Measurements from ENCODE around the gene TEX52.

Gene TEX52

GRCh38 chr12:2826721-2827515 lies 29.9 kb downstream of the TEX52 start:
- no peak for ATAC-seq (ENCODE audit: insufficient read depth, low read depth)
- no peaks in the 10 kb centered on the region for H3K9me3 ChIP-seq (ENCODE audit: insufficient read depth, low read length, severe bottlenecking)

DNA sequence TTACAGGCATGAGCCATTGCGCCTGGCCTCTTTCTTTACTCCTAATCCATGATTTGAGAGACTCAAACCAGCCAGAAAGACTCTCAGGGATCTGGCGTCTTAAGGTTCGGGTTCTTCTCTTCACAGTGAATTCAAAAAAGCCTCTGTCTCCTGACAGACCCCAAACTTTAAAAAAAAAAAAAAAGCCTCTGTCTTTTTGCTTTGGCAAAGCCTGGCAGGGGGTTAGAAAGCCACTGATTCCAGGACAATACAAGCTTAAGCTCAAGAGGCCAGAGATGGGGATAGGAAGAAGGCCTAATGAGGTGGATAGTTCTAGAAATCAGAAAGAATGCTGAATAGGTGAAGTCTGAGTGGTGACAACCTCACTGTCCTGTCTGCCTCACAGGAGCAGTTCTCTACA lies 30.8 kb downstream of the TEX52 start:
- peaks cover 75% of the 10 kb centered on the region for H3K36me3 ChIP-seq (ENCODE audit: insufficient read depth, low read length)
- H3K27ac ChIP-seq (ENCODE audit: low read length), result no peak overlapping the region
- H3K27me3 ChIP-seq (ENCODE audit: insufficient read depth, low read length, poor library complexity), result no peaks in the 10 kb centered on the region
- no peak overlapping the region for H2AFZ ChIP-seq (ENCODE audit: low read depth, low read length)
- H3K9me3 ChIP-seq (ENCODE audit: insufficient read depth, low read length, severe bottlenecking), result no peaks in the 10 kb centered on the region
- H3K4me3 ChIP-seq (ENCODE audit: low read depth in 1 of 2, low read length in 2 of 2), result no peak overlapping the region
- no peak overlapping the region for H3K9ac ChIP-seq (ENCODE audit: low read depth, low read length)
- H3K4me2 ChIP-seq (ENCODE audit: insufficient read depth, low read length), result no peak overlapping the region
- no peaks in the 10 kb centered on the region for H3K4me1 ChIP-seq (ENCODE audit: insufficient read depth, low read length)
- TF ChIP-seq CTCF (IDR thresholded peaks at IDR 0.05; ENCODE audit: borderline replicate concordance, extremely low read depth, low read length, poor library complexity, severe bottlenecking) (no peak), EZH2 (IDR thresholded peaks at IDR 0.05; ENCODE audit: borderline replicate concordance, low read depth, low read length, severe bottlenecking) (no peak)
- no peaks in the 10 kb centered on the region; the same call in 1 of the 2 replicates for H4K20me1 ChIP-seq (ENCODE audit: insufficient read depth, low read length)
- DNase-seq, result no peak
- no peaks in the 10 kb centered on the region for H3K79me2 ChIP-seq (ENCODE audit: insufficient read depth, low read length)
- ATAC-seq (ENCODE audit: insufficient read depth, low read depth), result no peak

More at GRCh38 chr12:2826721-2827515, 29.9 kb downstream of the TEX52 start:
- Histone ChIP-seq H3K4me1 (ENCODE audit: insufficient read depth, low read length) (no peaks in the 10 kb centered on the region), H3K36me3 (ENCODE audit: insufficient read depth, low read length) (peaks cover 66% of the 10 kb centered on the region), H3K27me3 (ENCODE audit: insufficient read depth, low read length, poor library complexity) (no peaks in the 10 kb centered on the region), H3K9ac (ENCODE audit: low read depth, low read length) (no peak overlapping the region), H4K20me1 (ENCODE audit: insufficient read depth, low read length) (no peaks in the 10 kb centered on the region; the same call in 1 of the 2 replicates), H3K4me3 (ENCODE audit: low read depth in 1 of 2, low read length in 2 of 2) (no peak overlapping the region), H2AFZ (ENCODE audit: low read depth, low read length) (no peak overlapping the region), H3K4me2 (ENCODE audit: insufficient read depth, low read length) (no peak overlapping the region), H3K27ac (ENCODE audit: low read length) (no peak overlapping the region), H3K79me2 (ENCODE audit: insufficient read depth, low read length) (no peaks in the 10 kb centered on the region)
- TF ChIP-seq EZH2 (IDR thresholded peaks at IDR 0.05; ENCODE audit: borderline replicate concordance, low read depth, low read length, severe bottlenecking) (no peak), CTCF (IDR thresholded peaks at IDR 0.05; ENCODE audit: borderline replicate concordance, extremely low read depth, low read length, poor library complexity, severe bottlenecking) (no peak)
- DNase-seq, result no peak

DNA sequence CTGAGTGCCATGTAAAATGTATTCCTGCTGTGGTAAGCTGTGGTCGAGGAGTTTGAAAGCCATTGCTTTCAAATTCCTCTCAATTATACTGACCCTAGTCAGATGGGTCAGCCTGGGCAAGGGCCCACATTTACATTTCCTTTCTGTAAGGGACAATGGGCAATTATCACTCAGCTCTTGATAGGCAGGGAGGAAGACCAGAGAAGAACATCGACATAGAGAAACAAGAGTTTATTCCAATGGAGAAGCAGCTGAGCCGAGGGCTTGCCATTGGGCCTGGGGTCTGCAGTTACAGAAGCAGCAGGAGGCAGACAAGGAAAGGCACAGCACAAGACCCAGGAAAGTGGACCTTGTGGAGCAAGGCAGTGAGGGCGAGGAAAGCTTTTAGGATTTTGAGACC lies 31.7 kb downstream of the TEX52 start:
- Histone ChIP-seq H3K9me3 (ENCODE audit: insufficient read depth, low read length, severe bottlenecking) (no peaks in the 10 kb centered on the region), H3K4me2 (ENCODE audit: insufficient read depth, low read length) (no peak overlapping the region), H3K9ac (ENCODE audit: low read depth, low read length) (no peak overlapping the region), H4K20me1 (ENCODE audit: insufficient read depth, low read length) (no peaks in the 10 kb centered on the region; the same call in 1 of the 2 replicates), H3K27ac (ENCODE audit: low read length) (no peak overlapping the region), H3K36me3 (ENCODE audit: insufficient read depth, low read length) (peaks cover 78% of the 10 kb centered on the region), H2AFZ (ENCODE audit: low read depth, low read length) (no peak overlapping the region), H3K79me2 (ENCODE audit: insufficient read depth, low read length) (no peaks in the 10 kb centered on the region), H3K27me3 (ENCODE audit: insufficient read depth, low read length, poor library complexity) (no peaks in the 10 kb centered on the region), H3K4me3 (ENCODE audit: low read depth in 1 of 2, low read length in 2 of 2) (no peak overlapping the region), H3K4me1 (ENCODE audit: insufficient read depth, low read length) (no peaks in the 10 kb centered on the region)
- TF ChIP-seq CTCF (IDR thresholded peaks at IDR 0.05; ENCODE audit: borderline replicate concordance, extremely low read depth, low read length, poor library complexity, severe bottlenecking), result no peak
- no peak for TF ChIP-seq EZH2 (IDR thresholded peaks at IDR 0.05; ENCODE audit: borderline replicate concordance, low read depth, low read length, severe bottlenecking)
- ATAC-seq (ENCODE audit: insufficient read depth, low read depth), result no peak
- DNase-seq, result no peak

All from DND-41 (cell line).